ENCODE data around the gene COQ8A.

The COQ8A gene

DNA sequence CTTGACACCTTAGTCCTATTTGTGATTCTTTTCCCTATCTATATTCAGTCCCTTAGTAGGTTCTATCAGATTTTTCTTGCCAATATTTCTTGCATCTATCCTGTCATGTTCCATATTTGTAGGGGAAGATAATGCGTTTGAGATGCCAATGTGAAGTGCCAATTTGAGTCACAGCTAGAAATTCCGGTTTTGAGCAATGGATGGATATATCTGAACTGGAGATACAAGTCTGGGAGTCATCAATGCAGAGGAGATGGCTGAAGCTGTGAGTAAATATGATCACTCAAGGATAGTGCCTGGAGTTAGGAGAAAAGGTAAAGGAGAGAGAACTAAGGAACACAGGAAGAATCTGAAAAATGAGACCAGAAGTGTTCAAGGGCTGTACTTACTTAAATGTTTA, 93.8 kb downstream of the COQ8A start:
- no peak for DNase-seq

DNA sequence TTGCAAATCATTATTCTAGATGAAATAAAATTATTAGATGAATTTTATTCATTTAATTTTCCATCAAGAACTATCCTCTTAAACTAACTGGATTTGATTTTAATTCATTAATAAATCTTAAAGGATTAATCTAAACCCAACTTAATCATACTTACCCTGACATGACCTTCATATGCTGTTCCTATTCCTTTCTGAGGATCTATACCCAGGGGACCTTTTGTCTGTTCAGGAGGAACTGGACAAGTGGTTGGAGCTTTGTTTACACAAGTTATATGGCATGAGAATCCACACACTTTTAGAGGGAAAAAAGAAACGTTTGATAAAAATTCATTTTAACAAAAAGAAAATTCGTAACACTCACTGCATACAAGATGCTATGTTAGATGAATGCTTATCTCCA, 95.2 kb downstream of the COQ8A start:
- DNase-seq: no peak

- no peak for DNase-seq
These were observed 97.0 kb downstream of the COQ8A start for GRCh38 chr1:227037121-227037520.

Measured in fibroblast of upper back skin (primary cell).